Activated CD4-positive, CD25-positive, alpha-beta regulatory T cell (primary cell): ENCODE results near the gene IRGM.
"Not testable (repeated sequence)": the region's sequence is repeated elsewhere in the genome, so short reads cannot be mapped to it uniquely, and the experiment has no call there.

ENCODE experiments used
- DNase-seq, 4 experiments: peaks; one replicate each; lab custom pipeline; 2025; lab: John Stamatoyannopoulos, UW

IRGM gene, protein sequence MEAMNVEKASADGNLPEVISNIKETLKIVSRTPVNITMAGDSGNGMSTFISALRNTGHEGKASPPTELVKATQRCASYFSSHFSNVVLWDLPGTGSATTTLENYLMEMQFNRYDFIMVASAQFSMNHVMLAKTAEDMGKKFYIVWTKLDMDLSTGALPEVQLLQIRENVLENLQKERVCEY

DNA sequence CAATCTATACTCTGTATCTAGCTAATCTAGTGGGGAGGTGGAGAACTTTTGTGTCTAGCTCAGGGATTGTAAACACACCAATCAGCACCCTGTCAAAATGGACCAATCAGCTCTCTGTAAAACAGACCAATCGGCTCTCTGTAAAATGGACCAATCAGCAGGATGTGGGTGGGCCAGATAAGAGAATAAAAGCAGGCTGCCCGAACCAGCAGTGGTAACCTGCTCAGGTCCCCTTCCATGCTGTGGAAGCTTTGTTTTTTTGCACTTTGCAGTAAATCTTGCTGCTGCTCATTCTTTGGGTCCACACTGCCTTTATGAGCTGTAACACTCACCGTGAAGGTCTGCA is at the start of gene IRGM:
TSS of gene IRGM (plus strand) at position 214 of the 346 bp plus-strand sequence. CDS start 1,603 bp downstream, outside the sequence.
- not testable (repeated sequence) for DNase-seq

DNA sequence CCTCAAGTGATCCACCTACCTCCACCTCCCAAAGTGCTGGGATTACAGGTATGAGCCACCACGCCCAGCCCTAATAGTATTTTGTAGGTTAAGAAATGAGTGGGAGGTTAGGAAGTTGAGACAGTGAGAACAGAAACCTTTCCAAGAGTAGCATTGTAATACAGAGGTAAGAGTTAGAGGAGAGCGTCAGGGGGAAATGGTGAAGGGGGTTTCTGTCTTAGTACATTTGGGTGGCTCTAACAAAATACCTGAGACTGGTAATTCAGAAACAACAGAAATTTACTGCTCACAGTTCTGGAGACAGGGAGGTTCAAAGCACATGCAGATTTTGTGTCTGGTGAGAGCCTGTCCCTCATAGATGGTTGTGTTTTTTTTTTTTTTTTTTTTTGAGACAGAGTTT is 48.9 kb upstream of the IRGM start:
- DNase-seq: no peak

DNA sequence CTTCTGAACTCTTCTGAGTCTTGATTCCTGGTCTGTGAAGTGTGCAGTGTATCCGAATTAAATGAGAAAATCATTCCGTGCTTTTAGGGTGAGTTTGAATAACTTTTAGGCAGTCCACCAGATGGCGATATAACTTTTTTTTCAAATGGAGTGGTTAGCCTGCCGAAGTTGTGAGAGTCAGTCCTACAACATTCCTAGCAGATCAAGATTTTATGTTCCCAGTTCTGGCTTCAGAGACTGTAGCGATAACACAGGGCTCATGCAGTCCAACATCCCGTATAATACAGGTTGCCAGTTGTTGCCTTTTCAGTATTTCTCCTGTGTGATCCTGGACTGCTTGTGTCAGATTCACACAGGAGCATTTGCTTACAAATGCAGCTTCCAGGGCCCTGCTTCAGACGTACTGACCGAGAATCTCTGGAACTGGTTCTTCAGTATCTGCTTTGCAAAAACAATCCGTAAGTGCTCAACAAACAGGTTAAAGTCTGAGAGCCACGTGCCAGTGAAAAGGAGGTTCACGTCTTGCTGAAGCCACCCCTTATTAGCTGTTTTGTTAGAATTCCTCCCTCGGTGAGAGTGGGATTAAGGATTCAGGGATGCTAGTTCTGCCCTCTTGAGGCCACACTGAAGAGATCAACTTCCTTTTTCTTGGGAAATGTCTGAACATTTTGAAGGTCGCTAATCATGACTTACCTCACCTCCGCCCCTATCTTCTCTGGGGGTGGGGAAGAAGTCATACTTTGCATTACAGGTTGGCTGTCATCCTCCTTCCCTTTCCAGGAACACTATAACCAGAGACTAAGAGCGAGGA is 45.0 kb upstream of the IRGM start:
- no peak for DNase-seq

DNA sequence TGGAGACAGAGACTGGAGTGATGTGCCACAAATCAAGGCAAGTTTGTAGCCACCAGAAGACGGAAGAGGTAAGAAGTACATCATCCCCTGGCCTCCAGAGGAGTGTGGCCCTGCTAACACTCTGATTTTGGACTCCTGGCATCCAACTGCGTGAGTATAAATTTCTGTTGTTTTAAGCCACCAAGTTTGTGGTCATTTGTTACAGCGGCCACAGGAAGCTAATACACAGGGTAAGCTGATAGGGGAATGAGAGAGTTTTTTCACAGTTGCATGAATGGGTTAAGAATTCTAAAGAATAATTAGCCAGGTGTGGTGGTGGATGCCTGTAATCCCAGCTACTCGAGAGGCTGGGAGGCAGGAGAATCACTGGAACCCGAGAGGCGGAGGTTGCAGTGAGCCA is 41.9 kb upstream of the IRGM start:
- DNase-seq: no peak

DNA sequence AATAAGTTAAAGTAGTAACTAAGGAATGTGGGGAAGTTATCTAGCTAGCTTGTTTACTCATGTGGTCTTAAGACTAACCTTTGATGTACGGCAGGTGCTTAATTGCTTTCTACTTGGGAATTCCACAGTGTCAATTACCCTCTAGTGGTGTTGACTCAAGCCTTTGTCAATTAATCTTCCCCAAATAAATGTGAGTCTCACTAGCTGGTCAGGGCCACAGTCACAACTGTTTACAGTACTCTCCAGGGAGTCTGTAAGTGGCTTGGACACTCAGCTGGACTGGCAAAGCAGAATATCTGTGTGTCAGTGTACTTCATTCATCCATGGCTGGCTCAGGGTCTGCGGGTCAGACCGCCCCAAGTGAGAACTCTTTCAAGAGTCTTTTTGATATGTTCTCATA is 37.0 kb upstream of the IRGM start:
- DNase-seq: no peak

DNA sequence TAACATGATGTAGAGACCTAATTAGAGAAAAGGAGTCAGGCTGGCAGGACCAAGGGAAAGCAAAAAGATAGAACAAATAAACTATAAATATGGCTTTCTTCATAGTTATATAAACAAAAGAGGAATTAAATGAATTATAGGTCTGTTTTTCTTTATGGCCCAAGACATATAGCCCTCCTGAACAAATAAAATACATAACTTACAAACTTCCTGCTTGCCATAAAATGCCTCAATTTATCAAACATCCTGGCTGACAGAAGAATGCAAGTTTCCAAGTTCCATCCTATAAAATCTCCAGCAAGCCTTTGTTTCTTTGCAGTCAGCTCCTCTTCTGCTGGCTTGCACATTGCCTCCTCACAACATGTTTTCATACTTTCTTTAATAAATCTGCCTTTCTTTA is 31.3 kb upstream of the IRGM start:
- DNase-seq: no peak

DNA sequence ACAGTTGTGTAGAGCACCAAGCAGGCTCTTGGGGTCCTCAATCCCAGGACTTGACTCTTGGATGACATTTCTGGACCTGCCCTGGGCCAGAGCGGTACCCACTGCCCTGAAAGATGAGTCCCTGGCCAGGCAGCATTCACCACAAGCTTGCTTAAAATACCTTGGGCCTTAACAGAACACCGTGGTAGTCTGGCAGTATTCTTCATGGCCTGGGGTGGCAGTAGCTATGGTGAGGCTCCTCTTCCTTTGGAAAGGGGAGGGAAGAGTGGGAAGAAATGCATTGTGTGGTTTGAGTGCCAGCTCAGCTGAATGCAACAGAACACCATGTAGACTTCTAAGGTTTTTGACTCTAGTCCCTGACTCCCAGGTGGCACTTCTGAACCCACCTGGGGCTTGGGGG is 29.4 kb upstream of the IRGM start:
- DNase-seq: no peak

DNA sequence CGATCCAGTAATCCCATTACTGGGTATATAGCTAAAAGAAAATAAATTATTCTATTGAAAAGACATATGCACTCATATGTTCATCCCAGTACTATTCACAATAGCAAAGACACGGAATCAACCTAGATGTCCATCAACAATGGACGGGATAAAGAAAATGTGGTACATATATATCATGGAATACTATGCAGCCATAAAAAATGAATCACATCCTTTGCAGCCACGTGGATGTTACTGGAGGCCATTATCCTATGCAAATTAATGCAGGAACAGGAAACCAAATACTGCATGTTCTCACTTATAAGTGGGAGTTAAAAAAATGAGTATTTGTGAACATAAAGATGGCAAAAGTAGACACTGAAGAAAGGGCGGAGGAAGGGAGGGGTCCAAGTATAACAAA is 16.6 kb upstream of the IRGM start:
- no peak for DNase-seq

DNA sequence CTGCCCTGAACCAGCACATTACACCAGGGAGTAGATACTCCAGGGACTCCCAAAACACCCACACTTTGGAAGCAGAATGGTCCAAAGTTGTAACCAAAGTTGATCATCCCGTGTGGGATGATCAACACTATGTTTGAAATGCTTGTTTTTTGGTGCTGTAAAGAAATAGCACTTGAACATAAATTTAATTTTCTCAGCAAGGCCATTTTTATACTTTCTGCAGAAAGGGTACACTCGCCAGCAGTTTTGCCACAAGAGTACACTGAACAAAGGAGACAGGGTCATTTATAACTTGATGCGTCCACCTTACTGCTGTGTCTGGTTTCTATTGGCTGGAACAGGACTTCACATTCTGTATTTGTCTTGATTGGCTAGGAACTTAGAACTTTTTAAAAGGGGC is 14.5 kb upstream of the IRGM start:
- DNase-seq: not testable (repeated sequence)

DNA sequence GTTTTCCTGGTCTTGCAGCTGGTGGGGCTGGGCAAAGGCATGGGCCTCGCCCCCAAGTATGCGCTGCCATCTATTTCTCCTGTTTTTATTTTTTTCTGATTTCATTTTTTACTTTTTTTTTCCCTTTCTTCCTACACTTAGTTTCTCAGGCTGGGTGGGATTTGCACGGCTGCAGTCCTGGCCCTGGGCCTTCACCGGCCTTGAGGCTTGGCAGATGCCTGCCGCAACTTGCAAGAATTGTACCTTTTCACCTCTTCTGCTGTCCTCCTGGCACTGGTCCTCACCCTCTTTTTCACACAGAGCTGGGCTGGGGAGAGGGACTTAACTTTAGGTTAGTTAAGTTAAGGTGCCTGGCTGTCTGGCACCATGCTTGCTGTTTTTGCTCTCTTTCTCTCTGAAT is 10.3 kb upstream of the IRGM start:
- no peak for DNase-seq

DNA sequence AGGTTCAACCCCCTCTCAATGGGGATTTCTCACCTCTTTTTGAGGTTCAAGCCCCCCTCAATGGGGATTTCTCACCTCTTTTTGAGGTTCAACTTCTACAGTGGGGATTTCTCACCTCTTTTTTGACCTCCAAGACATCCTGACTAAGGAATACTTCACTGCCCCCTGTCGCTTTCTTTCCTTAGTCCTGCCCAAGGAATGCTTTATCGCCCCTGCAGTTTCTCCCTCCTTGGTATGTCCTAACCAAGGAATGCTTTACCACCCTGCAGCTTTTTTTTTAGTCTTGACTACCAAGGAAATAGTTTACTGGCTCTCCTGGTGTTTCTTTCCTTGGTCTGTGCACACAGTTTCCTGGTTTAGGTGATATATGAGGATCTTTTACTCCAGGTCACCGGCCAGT is 9.6 kb upstream of the IRGM start:
- no peak for DNase-seq

DNA sequence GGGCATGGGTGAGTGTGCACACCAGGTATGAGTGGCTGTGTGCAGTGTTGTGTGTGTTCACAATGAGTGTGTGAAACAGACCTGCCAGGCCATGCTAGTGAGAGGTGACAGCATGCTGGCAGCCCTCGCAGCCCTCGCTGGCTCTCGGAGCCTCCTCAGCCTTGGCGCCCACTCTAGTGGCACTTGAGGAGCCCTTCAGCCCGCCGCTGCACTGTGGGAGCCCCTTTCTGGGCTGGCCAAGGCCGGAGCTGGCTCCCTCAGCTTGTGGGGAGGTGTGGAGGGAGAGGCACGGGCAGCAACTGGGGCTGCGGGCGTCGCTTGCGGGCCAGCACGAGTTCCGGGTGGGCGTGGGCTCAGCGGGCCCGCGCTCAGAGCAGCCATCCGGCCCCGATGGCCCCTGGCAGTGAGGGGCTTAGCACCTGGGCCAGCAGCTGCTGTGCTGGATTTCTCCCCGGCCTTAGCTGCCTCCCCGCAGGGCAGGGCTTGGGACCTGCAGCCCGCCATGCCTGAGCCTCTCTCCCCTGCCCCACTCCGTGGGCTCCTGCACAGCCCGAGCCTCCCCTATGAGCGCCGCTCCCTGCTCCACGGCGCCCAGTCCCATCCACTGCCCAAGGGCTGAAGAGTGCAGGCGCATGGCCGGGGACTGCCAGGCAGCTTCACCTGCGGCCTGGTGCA is 999 bp upstream of the IRGM start:
- not testable (repeated sequence) for DNase-seq

DNA sequence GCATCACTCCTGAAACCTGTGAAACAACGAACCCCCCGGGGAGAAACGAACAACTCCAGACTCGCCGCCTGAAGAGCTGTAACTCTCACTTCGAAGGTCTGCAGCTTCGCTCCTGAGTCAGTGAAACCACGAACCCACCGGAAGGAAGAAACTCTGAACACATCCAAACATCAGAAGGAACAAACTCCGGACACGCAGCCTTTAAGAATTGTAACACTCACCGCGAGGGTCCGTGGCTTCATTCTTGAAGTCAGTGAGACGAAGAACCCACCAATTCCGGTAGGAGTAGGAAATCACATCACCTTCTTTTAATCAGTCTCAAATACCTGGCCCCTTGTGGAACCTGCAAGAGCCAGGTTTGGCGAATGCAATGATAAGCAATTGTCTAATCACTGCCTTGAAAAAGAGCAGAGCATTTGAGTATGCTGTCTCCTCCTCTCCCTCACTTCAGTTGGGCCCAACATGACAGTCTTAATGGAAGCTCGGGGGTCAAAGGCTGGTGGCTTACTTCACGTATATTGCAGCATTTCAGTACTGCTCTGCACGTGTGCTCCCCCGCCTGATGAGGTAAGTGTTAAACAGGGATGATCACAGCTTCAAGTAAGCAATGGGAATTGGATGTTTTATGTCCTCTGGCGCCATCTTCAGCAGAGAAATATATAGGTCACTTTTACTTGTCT is 473 bp downstream of the IRGM start:
- DNase-seq: peak in 2 of 4 experiments; percentile 7 to 9

DNA sequence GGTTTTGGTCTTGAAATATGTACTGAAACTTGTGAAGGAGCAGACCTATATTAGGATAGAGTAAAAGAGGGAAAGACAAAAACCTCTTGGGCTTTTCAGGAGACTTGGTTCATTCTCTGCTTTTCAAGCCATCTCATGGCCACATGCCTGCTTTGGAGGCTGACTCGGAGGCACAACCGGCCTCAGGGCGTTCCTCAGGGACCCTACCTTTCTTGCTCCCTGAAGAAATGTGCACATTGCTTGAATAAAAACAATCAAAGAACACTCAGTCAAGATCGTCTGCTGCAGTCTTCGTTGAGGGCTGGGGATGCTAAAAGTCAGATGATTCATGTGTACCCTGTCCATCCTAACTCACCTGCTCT is 994 bp downstream of the IRGM start:
- DNase-seq: no peak

DNA sequence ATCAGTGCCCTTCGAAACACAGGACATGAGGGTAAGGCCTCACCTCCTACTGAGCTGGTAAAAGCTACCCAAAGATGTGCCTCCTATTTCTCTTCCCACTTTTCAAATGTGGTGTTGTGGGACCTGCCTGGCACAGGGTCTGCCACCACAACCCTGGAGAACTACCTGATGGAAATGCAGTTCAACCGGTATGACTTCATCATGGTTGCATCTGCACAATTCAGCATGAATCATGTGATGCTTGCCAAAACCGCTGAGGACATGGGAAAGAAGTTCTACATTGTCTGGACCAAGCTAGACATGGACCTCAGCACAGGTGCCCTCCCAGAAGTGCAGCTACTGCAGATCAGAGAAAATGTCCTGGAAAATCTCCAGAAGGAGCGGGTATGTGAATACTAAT is 1.9 kb downstream of the IRGM start:
- DNase-seq: no peak

DNA sequence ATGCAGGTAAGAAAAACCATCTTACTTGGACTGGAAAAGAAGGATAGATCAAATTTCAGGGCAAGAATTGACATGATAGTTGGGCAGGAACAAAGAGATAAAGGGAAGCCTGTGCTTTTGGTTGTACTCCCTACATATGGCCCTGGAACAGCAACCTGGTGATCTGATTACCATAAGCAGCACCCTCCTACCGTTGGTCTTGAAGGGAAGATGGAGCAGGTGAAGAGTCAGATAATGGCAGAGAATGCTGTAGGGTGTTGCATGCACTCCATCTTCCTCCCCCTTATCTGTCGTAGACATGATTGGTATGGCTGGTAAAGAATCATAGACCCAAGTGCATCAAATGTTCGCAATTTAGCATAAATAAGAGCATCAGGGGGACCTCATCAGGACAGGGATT is 4.7 kb downstream of the IRGM start:
- no peak for DNase-seq

DNA sequence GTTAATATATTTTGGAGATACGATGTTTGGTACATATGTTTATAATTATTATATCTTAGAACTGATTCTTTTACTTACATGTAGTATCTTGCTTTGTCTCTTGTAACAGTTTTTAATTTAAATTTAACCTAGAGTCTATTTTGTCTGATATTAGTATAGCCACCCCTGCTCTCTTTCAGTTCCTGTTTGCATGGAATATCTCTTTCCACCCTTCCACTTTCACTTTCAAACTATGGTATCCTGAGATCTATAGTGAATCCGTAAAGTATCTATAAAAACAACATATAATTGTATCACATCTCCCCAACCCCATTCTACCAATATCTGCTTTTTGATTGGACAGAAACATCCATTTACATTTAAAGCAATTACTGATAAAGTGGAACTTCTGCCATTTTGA is 7.2 kb downstream of the IRGM start:
- DNase-seq: no peak

DNA sequence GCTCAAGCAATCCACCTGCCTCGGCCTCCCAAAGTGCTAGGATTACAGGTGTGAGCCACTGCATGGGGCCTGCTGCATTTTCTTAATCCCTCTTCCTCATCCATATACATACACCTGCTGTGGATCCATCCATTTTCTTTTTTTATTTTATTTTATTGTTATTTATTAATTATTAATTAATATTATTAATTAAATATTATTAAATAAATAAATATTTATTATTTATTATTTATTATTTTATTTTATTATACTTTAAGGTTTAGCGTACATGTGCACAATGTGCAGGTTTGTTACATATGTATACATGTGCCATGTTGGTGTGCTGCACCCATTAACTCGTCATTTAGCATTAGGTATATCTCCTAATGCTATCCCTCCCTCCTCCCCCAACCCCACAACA is 10.4 kb downstream of the IRGM start:
- not testable (repeated sequence) for DNase-seq

DNA sequence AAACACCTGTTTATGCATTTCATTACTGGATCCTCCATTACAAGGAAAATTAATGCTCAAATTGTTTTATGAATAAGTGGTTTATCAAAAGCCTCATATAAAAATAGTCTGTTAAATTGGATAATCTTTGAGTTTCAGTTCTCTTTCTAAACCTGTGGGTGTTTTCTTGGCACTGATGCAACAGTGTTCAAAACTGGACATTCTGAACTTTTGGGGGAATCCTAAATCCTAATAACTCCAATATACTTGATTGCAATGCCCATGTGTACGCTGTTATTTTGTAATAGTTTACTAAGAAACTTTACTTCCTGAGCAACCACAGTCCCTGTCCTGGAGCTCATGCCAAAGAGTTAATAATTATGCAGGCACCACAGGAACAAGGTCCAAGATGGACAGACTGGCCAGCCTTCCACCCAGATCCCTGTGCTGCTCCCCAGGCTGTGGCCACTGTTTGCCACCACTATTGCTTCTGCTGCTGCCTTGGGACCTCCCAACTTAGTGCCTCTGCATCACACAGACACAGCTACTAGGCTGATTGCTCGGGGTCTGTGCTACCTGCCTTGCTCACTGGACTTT is 14.0 kb downstream of the IRGM start:
- DNase-seq: no peak

DNA sequence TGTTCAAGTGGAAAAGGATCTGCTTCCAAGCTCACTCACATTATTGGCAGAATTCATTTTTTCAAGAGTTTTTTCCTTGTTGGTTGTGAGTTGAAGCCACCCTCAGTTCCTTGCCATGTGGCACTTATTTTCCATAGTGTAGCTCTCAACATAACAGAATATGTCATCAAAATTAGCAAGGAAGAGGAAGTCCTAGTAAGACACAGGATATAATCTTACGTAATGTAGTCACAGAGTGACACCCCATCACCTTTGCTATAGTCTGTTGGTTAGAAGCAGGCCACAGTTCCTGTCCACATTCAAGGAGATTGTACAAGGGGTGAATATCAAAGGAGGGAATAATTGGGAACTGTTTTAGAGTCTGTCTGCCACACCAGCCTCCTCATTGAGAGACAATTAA is 15.7 kb downstream of the IRGM start:
- DNase-seq: no peak

DNA sequence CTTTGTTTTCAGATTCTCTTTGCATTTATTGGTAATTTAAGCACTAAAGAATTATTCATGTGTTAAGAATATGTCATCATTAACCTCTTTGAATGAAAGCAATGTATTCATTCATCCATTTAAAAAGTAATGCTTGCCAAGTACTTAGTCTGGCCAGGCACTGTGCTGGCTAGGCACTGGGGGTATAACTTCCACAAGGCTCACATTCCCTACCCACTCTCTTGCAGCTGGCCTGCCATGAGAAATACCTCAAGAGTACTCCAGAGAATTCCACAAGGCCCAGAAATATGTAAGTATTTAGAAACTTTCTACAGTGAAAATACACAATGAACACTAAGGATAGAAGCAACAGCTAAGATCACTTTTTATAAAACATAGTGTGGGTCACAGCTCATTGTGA is 33.0 kb downstream of the IRGM start:
- no peak for DNase-seq
